ENCODE data around the gene DNAAF8.

The DNAAF8 gene

DNA sequence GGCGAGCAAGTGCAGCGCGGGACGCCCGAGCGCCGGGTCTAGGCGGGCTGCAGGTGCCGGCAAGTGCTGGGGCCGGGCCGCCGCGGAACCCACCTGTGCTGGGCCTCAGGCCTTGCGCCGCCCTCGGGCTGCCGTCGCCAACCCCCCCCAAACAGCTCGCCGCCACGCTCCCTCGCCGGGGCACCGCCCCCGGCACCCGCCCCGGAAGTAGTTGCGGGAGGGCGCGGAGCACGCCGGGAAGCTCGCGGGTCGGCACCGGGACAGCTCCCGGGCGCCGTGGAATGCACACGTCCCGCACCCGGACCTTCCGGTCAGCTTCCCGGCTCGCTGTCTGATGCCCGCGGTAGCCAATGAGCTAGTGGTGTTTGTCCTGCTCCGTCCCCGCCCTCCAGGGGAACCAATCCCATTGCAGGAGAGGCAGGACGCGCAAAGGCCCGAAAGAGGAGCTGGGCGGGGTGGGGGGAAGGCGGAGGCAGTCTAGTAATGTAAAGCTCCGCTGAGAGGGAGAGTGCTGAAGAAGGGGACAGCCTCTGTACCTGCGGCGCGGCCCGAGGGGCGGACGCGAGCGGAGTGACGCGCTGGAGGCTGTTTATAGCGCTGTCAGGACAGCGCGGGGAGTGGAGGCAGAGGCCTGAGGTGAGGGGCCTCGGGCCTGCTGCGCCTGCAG is at the start of gene DNAAF8, which contains the start of gene ANKS3:
Gene DNAAF8 (plus strand): TSS at position 475 of the 667 bp plus-strand sequence. CDS start 1,978 bp downstream, outside the sequence.
Gene ANKS3 (minus strand): TSS at position 209 of the 667 bp plus-strand sequence. CDS start 4,122 bp downstream, outside the sequence.
- DNase-seq (ENCODE audit: low read depth in 1 of 2, low spot score in 1 of 2), result peak; percentile 58 to 75

DNA sequence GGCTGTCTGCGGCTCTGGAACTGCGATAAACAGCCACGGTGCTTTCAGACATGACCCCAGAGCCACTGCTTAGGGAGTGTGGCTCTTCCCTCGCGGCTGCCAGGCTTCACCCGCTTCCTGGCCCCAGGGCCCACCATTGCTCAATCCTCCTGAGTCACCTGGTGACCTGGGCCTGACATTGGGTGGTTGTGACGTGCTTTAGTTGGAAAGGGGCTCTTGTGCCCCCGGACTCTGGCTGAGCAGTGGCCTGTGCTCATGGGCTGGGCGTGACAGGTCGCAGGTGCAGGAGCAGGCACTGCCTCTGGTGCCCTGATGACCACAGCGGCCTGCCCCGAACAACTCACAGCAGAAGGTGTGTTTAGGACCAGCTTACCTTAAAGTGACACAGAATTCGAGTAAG is 49.6 kb upstream of the DNAAF8 start:
- no peak for DNase-seq (ENCODE audit: low read depth in 1 of 2, low spot score in 1 of 2)

DNA sequence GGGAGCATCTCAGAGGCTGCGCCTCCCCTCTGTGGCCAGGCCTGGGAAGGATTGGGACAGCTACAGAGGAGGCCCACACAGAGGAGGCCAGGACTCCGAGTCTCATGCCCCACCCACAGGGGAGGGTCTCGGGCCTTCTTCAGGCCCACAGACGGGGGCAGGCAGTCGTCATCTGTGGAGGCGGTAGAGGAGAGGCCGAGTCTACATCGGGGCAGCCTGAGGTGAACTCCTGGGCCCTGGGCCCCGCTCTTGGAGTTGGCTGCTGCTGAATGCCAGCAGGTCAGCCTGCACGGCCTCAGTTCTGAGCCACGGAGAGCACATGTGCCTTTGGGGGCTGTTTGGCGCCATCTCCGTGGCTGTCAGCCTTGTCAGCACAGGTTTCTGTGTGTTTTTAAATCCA is 49.0 kb upstream of the DNAAF8 start:
- no peak for DNase-seq (ENCODE audit: low read depth in 1 of 2, low spot score in 1 of 2)

DNA sequence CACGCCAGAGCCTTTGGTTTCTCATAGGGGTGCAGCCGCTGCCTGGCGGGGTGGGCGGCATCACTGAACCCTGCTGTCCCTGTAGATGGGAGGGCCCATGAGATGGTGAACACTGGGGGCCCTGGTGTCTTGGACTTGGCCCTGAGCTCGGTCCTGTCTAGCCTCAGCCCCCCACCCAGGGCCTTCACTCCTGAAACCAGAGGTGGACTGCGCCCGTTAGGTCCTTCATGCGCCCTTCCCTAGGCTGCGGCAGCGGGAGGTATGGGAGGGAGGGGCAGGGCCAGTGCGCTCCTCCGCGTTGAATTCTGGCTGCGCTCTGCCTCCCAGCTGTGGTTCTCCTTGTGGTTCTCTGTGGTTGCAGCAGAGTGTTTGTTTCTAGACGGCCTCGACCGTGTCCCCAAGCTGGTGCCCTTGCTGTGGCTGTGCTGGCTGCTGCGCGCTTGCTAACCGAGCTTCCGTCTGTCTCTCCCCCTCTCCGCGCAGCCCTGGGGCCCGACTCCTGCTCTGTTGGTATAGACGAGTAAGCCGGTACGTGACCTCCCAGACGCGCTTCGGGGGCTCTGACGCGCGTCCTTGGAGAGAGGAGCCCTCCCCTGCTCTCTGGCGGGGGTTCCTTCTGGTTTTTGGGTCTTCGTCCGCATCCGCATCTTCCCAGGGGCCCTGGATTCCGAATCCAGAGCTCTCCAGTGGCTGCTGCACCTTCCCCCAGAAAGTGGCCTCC is 48.4 kb upstream of the DNAAF8 start:
- no peak for DNase-seq (ENCODE audit: low read depth in 1 of 2, low spot score in 1 of 2)

DNA sequence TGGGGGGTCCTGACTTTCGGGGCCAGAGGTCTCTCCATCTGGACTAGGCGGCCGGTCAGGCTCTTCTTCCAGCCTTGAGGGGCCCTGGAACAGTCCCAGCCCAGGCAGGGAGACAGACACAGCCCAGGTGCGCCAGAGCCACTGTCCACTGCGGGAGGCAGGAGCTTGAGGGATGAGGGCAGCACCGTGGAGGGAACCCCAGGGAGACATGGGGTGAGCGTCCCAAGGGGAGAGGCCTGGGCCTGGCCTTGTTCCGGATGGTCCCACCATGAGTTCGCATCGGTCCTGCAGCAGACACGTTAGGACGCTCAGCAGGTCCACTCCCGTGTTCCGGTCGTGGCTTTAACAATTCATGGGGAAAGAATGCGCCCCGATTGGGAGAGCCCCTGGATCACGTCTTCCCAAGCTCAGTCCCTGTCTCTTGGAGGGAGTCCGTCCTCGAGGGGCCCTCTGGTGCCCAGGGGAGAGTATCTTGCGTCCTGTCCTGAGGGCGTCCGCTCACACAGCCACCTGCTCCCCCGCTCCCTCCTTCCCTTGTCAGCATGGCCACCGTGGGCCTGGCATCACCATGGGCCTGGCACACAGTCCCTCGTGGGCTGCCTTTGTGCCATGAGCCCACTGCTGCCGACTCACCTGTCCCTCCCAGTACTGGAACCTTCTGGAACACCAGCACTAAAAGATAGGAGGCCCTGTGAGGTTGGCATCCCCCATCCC is 47.7 kb upstream of the DNAAF8 start:
- no peak for DNase-seq (ENCODE audit: low read depth in 1 of 2, low spot score in 1 of 2)

DNA sequence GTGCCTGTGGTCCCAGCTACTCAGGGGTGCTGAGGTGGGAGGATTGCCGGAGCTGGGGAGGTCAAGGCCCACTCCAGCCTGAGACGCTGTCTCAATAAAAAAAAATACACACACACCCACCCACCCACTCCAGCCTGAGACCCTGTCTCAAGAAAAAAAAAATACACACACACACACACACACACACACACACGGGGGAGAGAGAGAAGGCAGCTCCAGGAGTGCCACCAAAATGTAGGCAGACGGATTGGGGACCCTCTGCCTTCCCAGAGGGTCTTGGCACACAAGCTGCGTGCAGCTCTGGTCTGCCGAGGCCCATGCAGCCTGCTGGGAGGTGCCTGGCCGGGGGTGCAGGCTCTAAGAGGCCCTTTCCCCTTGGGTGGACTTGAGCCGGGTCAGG is 46.9 kb upstream of the DNAAF8 start:
- no peak for DNase-seq (ENCODE audit: low read depth in 1 of 2, low spot score in 1 of 2)

DNA sequence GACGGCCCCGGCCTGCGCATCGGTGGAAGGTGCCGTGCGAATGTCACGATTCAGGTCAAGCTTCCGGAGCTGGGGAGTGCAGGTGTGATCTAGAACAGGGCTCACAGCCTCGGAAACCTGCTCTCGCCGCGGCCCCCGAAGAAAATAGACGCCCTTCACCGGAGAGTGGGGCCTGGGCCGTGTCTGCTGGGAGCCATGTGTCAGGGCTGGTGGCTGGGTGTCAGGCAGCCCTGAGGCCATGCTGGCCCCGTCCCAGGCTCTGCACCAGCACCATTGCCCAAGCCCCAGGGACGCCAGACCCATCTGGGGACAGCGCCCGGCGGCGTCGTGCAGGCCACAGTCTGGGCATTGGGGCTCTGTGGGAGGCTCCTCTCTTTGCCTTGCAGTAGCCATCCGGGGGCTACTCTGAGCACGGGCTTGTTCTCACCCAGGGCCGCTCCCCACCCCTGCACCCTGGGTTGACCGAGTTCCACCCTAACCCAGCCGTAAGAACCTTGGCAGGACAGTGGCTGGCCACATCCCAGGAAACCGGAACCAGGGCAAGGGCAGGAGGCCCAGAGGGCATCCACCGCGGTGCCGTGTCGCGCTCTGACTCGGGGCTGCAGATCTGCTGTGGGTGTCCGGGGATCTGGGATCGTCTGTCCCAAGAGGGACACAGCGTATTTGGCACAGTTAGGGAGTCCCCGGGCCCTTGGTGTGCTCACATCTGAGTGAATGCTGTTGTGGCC is 46.2 kb upstream of the DNAAF8 start:
- no peak for DNase-seq (ENCODE audit: low read depth in 1 of 2, low spot score in 1 of 2)

DNA sequence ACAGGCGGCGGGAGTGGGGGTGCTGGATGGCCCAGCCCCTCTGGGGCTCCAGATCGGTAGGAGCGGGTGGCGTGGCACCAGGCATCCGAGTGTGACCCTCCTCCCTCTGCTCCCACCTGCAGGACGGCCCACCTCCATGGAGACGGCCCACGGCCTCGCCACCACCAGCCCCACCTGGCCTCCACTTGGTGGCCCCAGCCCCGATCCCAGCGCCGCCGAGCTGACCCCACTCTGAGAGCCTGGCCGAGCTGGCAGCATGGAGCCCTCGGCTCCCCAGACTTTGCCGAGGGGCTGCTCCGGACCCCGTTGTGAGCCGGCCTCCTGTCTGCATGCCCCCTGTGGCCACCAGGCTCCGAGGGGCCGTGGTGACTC is 45.7 kb upstream of the DNAAF8 start:
- no peak for DNase-seq (ENCODE audit: low read depth in 1 of 2, low spot score in 1 of 2)

DNA sequence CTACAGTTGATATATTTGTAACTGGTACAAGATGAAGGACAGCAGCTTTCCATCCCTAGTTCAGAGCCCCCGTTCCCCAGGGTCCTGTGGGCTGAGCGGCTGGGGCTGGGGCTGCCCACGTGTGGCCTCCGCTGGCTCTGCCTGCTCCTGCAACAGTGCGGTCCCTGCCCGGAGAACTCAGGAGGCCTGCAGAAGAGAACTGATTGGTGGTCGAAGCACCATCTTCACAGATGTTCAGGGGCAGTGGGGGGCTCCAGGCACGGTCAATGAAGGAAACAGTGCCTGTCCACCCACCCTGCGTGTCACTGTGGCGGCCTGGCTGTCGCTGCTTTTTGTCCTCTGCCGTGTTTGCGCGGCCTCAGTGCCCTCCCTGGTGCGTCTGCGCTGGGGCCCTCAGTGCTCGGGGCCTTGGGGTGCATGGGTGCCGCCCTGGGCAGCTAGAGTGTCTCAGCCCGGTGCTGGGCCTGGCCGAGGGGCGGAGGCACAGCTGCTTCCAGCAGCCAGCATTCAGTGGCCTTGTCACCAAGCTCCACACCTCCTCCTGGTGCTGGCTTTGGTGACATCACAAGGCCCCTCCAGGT is 45.2 kb upstream of the DNAAF8 start:
- DNase-seq (ENCODE audit: low read depth in 1 of 2, low spot score in 1 of 2), result no peak

DNA sequence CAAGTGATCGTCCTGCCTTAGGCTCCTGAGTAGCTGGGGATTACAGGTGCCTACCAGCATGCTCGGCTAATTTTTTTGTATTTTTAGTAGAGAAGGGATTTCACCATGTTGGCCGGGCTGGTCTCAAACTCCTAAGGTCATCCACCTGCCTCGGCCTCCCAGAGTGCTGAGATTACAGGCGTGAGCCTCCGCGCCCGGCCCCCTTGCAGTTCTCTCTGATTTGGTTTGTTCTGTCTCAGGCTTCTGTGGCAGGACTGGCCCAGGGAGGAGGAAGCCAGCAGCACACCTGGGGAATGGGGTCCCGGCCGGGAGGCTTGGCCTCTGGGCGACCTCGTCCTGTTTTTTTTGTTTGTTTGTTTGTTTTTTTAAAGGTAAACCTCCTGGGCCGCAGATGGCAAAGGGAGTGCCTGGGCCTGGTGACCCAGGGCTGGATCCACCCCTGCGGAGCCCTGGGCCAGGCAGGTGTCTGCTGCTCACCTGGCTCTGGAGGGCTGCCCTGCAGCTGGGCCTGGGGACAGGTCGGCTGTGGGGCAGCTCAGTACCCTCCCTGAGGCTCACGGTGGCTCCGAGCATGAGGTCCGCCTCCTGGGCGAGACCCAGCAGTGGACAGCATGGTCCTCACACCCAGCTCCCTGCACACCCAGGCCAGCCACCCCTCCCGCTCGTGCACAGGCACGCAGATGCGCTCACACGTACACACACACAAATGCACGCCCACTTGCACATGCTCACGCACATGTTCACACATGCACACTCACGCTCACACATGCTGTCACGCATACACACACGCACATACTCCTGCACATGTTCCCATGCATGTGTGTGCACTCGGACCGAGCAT is 44.3 kb upstream of the DNAAF8 start:
- no peak for DNase-seq (ENCODE audit: low read depth in 1 of 2, low spot score in 1 of 2)

DNA sequence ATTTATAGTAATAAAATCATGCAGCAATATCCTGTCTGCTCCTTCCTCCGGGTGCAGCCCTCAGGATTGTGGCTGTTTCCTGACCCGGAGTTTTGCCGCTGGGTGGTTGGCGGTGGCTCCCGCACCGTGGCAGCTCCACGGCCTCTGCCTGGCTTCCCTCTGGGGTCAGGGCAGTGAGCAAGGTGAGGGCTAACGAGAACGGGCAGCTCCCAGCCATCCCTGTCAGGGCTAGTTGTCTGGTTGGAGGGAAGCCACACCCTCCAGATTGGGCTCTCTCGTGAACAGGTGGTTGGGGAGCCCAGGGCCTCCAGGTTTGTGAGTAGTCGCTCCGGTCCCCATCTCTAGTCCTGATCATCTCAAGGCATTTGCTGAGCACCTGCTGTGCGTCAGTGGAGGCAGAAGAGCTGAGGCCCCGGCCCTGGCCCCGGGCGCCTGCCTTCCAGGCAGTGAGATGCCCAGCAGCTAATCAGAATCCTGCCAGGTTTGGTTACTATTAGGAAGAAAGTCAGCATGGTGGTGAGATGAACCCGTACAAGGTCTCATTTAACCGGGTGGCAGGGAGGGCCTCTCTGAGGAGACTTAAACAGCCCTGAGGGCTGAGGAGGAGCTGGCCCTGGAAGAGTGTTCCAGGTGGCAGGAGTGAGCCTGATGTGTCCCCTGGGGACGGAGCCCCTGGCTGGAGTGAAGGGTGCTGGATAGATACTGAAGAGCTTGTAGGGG is 43.2 kb upstream of the DNAAF8 start:
- no peak for DNase-seq (ENCODE audit: low read depth in 1 of 2, low spot score in 1 of 2)

DNA sequence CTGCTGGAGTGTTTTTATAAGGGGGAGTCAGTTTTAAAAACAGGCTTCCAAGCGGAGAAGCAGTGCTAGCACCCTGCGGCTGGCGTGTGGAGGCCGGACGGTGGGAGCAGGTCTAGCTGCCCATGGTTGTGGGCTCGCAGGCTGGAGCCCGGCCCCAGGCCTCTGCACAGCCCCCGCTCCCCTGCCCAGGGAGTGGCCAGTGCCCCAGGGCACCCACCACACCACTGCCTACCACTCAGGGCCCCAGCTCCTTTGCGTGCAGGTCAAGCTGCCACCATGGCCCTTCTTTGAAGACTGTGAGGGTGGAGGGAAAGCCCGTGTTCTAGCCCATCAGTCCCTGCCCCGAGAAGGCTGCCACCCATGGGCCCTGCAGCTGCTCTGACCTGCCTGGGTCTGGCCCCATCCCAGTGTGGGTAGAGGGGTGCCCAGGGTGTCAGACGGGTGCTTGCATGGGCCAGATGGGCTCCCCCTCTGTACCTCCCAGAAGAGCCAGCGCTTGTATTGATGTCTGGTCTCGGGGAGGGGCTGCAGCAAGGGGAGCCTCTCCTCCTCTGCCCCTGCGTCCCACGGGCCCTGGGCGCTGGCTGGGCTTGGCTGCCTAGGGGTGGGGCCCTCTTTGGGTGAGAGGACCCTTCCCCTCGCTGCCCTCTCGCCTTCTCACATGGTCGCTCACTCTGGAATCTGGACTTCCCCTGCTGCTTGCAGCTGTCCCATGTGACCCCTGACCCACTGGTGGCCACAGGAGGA is 42.5 kb upstream of the DNAAF8 start:
- DNase-seq (ENCODE audit: low read depth in 1 of 2, low spot score in 1 of 2), result no peak

DNA sequence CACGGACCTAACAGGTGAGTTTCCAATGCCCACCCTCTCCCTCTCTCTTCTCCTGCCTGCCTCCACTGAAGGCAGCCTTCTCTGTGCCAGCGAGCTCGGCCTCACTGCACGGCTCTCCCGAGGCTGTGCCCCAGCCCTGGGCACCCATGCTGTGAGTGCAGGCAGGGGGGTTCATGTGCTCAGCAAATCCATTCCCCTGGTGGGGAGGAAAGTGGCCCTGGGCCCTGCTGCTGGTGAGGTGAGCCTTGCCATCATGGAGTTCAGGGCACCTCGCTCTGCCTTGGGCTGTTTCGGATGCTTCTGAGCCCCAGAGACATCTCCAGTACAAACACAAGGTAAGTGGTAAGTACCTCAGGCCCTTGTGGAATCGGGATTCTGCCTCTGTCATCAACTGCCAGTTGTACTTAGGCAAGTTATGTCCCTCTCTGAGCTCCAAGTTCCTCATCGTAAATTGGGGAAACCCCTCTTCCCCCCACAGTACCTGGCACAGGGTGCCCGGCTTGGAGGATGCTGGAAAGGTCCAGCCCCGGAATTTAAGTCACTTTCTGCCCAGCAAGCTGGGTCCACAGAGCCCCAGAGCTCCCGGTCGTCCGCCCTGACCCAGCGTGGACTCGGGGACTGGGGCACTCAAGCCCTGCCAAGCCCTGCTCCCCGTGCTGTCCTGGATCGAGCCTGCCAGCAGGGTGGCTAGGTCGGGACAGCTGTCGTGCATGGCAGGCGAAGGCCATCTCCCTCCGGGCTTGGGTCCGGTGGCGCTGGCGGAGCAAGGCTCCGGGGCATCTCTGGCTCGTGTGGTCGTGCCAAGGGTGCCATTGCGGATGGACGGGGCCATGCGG is 41.7 kb upstream of the DNAAF8 start:
- DNase-seq (ENCODE audit: low read depth in 1 of 2, low spot score in 1 of 2), result no peak

DNA sequence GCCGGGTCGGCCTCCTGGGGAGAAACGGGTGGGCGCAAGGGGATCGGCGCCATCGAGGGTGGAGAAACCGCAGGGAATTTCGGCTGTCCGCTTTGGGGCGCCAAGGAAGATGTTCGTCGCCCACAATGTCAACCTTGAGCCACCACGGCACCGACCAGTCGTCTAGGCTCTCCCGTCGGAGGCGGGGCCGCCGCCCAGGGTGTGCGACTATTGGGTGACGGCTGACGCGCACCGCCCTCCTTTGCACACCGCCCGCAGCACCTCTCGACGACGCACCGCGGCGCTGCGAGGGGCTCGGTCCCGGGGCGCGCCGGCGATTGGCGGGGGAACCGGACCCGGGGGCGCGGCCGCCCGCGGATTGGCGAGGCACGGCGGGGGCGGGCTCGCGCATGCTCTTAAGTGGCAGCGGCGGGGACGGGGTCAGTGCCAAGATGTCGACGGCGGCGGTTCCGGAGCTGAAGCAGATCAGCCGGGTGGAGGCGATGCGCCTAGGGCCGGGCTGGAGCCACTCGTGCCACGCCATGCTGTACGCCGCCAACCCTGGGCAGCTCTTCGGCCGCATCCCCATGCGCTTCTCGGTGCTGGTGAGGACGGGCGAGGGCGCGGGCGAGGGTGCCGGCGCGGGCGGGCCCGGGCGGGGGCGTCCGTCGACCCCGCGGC is 40.9 kb upstream of the DNAAF8 start, which contains the start of gene NUDT16L1:
Gene NUDT16L1 (plus strand): TSS at position 267 of the 660 bp plus-strand sequence. CDS start 165 bp downstream, at position 432.
- peak; percentile 97 for DNase-seq (ENCODE audit: low read depth in 1 of 2, low spot score in 1 of 2)

DNA sequence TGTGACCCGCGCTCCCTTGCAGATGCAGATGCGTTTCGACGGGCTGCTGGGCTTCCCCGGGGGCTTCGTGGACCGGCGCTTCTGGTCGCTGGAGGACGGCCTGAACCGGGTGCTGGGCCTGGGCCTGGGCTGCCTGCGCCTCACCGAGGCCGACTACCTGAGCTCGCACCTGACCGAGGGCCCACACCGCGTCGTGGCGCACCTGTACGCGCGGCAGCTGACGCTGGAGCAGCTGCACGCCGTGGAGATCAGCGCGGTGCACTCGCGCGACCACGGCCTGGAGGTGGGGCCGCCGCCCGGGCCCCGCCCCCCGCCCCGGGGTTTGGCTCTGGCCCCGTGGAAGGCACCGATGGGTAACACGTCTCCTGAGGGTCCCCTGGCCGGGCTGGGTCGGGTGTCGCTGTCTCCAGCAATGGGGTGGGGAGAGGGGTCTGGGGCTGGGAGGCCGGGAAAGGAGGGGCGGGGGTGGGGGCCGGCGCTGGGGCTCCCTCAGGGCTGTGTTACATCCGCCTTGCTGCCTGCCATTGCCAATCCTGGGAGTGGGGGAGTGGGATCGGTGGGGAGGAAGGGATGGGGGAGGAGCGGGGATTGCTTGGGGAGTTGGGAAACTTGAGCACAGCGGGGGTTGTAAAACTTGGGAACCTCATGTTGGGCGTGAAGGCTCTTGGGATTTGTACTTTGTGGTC is 40.2 kb upstream of the DNAAF8 start:
- DNase-seq (ENCODE audit: low read depth in 1 of 2, low spot score in 1 of 2), result peak in 1 of 2 donors; percentile 38

DNA sequence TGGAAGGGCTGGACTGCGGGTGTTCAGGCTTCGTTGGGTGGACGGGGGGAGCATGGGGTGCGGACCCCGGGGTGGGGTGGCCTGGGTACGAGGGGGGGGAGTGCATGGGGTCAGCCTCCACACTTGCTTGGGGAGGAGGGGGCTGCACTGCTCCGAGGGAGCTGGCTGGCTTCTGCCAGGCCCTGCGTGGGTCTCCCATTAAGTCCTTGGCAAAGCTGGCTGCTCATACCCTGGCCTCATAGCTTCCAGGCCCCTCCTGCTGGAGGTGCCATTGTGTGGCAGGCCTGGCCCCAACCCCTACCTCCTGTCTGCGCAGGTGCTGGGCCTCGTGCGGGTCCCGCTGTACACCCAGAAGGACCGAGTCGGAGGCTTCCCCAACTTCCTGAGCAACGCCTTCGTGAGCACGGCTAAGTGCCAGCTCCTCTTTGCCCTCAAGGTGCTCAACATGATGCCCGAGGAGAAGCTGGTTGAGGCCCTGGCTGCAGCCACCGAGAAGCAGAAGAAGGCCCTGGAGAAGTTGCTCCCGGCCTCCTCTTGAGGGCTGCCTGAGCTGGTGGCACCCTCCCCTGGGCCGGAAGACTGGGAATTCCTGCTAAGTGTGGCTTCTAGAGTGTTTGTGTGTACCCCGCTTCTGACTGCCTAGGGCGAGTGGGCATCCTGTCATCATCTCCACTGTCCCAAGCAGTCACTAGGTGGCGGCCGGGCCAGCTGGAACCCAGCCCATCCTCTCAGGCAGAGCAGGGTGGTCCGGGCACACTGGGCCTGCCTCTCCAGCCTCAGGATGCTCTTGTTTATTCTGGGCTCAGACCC is 39.5 kb upstream of the DNAAF8 start:
- DNase-seq (ENCODE audit: low read depth in 1 of 2, low spot score in 1 of 2), result no peak
